Stimulated activated CD8-positive, alpha-beta memory T cell treated with anti-CD3 and anti-CD28 coated beads, Interleukin-15, amount 100 ng/mL, for 4 hours (primary cell): ENCODE results near the gene ZDHHC14.
"Not testable (repeated sequence)": the region's sequence is repeated elsewhere in the genome, so short reads cannot be mapped to it uniquely, and the experiment has no call there.

ENCODE experiments used
- DNase-seq, 2 donors: peaks; one replicate each; pipeline ENCODE4 v3.0.0-alpha.2; 2020; ENCODE audit warnings: low read depth in 2 of 2

Gene ZDHHC14

DNA sequence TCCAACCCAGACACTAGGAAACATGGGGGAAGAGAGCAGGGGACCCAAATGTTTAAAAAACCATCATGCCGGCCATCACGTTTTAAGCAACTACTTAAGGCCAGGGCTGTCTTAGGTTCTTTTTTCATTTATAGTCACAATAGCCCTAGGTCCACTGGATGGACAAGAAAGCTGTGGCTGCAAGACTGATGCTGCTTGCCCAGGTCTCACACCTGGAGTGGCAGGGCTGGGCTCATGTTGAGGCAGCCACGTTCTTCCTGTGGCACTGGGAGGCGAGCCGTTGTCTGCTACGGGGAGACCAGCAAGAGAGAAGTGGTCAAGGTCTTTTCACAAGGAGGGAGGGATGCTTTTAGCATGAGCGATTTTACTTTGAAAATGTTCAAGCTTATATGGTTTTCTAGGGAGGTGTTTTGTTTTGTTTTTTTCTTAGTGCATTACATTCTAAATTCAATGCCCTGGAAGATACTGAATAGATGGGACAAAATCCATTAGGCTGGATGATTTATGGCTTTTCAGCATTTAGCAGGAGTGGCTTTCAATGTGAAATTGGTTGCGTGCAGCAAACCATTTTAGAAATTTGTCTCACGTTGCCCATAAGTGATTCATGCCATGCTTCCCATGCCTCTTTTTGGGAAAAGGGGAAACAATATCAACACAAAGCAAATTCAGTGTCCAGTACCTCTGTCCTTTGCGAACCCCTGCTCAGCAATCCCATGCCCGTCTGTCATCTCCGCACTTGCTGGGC lies 335.4 kb downstream of the ZDHHC14 start:
- DNase-seq: no peak

GRCh38 chr6:157717340-157717748 lies 336.4 kb downstream of the ZDHHC14 start:
- no peak for DNase-seq

DNA sequence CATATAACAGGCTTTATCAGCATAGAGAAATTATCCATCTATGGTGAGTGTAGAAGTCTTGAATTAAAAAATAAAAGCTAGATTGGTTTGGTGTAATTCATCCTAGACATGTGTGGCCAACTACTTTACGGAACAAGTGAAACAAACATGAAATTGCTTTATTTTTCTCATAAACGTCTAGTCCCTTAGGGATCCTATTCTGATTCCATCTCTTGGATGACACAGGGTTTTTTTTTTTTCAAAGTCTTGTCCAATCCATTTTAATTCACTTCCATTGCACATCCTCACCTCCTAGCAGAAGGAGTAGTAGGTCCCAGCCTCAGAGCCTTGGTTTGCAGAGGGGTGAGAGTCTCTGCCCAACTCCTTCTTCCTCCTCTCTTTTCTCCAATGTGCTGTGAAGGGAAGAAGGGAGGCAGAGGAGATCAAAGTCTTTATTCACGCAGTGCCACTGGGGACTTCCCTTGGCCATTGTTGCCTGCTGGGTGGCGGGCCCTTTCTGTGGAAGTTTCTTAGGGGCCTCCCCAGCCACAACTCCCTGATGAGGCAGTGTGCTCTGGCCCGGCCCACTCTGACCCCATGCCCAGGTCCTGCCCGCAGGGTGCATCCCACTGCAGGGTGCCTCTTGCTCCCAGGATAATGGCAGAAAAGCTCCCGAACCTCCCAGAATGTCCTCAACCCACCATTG lies 337.7 kb downstream of the ZDHHC14 start:
- no peak for DNase-seq

DNA sequence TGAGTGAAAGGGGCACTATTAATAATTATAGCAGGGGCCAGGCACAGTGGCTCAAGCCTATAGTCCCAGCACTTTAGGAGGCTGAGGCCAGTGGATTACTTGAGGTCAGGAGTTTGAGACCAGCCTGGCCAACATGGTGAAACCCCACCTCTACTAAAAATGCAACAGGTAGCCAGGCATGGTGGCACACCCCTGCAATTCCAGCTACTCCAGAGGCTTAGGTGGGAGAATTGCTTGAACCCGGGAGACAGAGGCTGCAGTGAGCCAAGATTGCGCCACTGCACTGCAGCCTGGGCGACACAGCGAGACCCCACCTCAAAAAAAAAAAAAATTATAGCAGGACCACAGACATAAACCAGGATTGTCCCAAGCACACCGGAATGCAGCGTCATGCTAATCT lies 340.0 kb downstream of the ZDHHC14 start:
- DNase-seq: not testable (repeated sequence)

DNA sequence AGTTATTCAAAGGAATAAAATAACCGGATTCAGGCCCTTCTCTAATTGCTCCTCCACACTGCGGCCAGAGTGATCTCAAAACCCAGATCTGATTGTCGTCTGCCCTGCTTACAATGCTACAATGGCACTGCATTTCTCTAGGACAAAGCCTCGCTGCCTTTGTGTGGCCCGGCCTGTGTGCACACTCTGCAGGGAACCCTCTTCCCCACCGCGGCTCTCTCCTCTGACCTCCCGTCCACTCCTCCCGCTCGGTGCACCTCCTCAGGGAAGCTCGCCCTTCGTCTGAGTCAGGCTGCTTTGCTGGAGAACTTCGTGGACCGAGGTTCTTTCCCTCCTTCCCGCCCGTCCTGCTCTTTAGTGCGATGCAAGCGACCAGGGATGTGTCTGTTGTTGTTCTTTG lies 340.4 kb downstream of the ZDHHC14 start:
- DNase-seq: no peak

GRCh38 chr6:157721830-157722229 lies 340.8 kb downstream of the ZDHHC14 start:
- DNase-seq: no peak

- DNase-seq: no peak
Measured at GRCh38 chr6:157723376-157723775, 342.4 kb downstream of the ZDHHC14 start.

DNA sequence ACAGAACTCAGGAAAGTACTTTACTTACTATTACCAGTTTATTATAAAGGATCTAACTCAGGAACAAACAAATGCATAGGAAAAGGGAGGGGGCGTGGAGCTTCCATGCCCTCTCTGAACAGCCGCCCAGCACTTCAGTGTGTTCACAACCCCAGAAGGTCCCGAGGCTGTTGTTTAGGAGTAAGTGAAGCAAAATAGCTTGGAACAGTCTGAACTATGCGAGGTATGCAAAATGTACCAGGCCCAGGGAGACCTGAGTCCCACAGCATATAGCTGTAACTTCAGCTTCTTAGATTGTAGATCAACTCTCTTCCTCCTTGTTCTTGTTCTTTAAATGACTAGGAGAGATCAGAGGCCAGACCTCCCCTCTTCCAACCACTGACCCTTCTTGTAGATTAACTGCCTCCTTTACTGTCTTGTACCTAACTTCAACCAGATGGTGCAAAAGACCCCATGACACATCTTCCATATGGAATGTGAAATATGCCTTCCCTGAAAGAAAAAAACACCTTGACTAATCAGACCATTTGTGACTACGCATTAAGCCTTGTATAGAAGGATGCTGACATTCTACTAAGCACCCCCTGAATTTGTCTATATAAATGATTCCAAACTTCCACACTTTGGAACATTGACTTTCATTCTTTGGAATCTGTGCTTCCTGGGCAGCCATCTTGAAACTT lies 343.3 kb downstream of the ZDHHC14 start:
- no peak for DNase-seq

DNA sequence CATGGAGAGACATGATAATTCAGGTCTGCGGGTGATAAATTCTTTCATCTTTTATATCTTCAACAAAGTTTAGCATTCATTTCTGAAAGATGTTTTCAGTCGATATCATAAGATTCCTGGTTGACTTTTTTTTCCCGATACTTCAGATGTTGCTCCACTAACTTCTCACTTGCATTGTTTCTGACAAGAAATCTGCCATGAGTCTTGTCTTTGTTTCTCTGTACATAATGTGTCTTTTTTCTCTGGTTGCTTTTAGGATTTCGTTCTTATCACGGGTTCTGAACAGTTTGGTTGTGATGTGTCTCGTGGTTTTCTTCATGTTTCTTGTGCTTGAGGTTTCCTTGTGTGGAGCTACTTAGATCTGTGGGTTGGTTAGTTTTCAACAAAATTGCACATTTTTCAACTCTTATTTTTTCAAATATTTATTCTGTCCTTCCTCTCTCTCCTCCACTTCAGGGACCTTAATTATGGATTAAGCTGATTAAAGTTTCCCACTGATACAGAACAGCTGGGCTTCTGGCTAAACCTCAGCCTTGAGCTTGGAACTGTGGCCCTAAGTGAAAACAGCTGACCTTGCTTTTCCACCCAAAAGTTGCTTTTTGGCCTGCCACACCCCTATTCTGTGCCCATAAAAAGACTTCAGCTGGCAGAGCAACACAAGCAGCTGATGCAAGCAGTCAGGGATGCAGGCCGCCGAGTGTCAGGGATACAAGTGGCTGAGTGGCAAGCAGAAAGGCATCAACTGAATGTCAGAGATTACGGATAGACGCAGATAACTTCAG lies 344.2 kb downstream of the ZDHHC14 start:
- DNase-seq: no peak

GRCh38 chr6:157725836-157726235 lies 344.8 kb downstream of the ZDHHC14 start:
- DNase-seq: no peak

GRCh38 chr6:157726892-157727628 lies 346.1 kb downstream of the ZDHHC14 start:
- no peak for DNase-seq
